Measurements from ENCODE around the gene CORO1C. TPM values are rescaled to one million over a fixed set of nuclear protein-coding genes. Genes with fewer than 3 reads are reported as not detected.

CORO1C gene
- total and polyA plus RNA-seq, 4 donors = 23.2 to 58.6 (median 41.9) TPM

DNA sequence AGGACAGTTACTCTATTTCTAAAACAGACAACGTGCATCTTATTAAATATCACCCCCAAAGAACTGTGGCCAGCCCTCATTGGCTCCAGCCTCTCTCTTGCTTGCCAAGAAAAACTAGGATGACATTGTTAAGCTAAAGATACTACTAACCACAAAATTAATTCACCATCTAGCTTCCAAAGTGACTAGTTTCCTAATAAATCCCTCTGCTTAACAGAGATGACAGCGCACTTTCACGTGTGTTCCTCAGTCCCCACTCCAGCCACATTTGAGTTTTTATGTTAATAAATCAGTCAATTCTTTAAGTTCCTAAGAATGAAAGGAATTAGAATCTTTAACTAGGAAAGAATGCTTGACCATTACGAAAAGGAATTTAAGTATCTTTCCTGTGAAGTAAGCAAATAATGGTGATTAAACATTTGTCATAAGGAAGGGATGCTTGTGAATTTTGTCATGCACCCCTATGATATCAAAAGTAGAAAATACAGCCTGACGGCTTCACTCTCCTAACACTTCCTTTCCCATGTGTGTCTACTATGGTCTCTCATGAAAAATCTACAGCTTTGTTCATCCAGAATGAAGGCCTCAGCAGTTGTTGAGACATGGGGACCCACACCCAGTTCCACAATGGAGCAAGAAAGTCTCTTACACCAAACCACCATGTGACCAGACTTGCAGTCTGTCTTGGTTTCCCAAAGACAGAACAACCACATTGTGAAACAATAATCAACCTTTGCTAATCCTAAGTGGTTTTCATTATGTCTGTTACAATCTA, 8.1 kb downstream of the CORO1C start:
- Histone ChIP-seq H3K4me3 (ENCODE audit: low read depth in 1 of 3, low read length in 3 of 3) (no peak overlapping the region), H3K27ac (ENCODE audit: low read depth in 1 of 2, low read length in 2 of 2) (peak overlapping the region in 1 of 2 donors; percentile 25), H3K36me3 (ENCODE audit: control insufficient read depth in 4 of 4, insufficient read depth in 3 of 4, low read depth in 1 of 4, low read length in 3 of 4) (no peaks in the 10 kb centered on the region), H3K27me3 (ENCODE audit: control insufficient read depth in 4 of 4, insufficient read depth in 4 of 4, low read length in 3 of 4) (no peaks in the 10 kb centered on the region), H3K9me3 (ENCODE audit: control insufficient read depth in 4 of 4, low read length in 3 of 4) (no peaks in the 10 kb centered on the region), H3K9ac (ENCODE audit: low read depth in 1 of 2, low read length in 2 of 2) (no peak overlapping the region), H3K4me1 (ENCODE audit: control insufficient read depth in 4 of 4, insufficient read depth in 4 of 4, low read length in 3 of 4) (peaks cover 4 to 14% (median 6%) of the 10 kb centered on the region in 4 donors)
- WGBS = 72% methylated on average over 5 of the region's 5 CpGs
- TF ChIP-seq HNF4G (IDR thresholded peaks at IDR 0.05) (no peak), SP1 (IDR thresholded peaks at IDR 0.05) (no peak), MAX (IDR thresholded peaks at IDR 0.05) (no peak), CTCF (IDR thresholded peaks at IDR 0.05; ENCODE audit: low read depth, low read length, missing input control) (no peak), NR2F2 (IDR thresholded peaks at IDR 0.05) (no peak), RXRA (IDR thresholded peaks at IDR 0.05) (no peak), EGR1 (IDR thresholded peaks at IDR 0.05; ENCODE audit: low read depth in 2 of 2) (no peak), TAF1 (conservative IDR thresholded peaks at IDR 0.05) (no peak), REST (IDR thresholded peaks at IDR 0.05) (no peak), FOXA1 (IDR thresholded peaks at IDR 0.05) (no peak), RAD21 (IDR thresholded peaks at IDR 0.05) (no peak), JUND (IDR thresholded peaks at IDR 0.05) (no peak), YY1 (IDR thresholded peaks at IDR 0.05) (no peak), GABPA (IDR thresholded peaks at IDR 0.05 in 1 of 2, conservative IDR thresholded peaks at IDR 0.05 in 1 of 2) (no peak), HNF4A (conservative IDR thresholded peaks at IDR 0.05) (no peak), FOXA2 (IDR thresholded peaks at IDR 0.05) (no peak)
- TF ChIP-seq, protein P1, sequence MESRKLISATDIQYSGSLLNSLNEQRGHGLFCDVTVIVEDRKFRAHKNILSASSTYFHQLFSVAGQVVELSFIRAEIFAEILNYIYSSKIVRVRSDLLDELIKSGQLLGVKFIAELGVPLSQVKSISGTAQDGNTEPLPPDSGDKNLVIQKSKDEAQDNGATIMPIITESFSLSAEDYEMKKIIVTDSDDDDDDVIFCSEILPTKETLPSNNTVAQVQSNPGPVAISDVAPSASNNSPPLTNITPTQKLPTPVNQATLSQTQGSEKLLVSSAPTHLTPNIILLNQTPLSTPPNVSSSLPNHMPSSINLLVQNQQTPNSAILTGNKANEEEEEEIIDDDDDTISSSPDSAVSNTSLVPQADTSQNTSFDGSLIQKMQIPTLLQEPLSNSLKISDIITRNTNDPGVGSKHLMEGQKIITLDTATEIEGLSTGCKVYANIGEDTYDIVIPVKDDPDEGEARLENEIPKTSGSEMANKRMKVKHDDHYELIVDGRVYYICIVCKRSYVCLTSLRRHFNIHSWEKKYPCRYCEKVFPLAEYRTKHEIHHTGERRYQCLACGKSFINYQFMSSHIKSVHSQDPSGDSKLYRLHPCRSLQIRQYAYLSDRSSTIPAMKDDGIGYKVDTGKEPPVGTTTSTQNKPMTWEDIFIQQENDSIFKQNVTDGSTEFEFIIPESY (IDR thresholded peaks at IDR 0.05) = no peak
- TF ChIP-seq, protein P2, sequence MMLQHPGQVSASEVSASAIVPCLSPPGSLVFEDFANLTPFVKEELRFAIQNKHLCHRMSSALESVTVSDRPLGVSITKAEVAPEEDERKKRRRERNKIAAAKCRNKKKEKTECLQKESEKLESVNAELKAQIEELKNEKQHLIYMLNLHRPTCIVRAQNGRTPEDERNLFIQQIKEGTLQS (IDR thresholded peaks at IDR 0.05) = no peak
- no peak for DNase-seq (ENCODE audit: low spot score)

Measured in liver (tissue), 9 donors.